GM21717 (cell line): ENCODE measurements around the gene CALN1.
"Not testable (repeated sequence)": the region's sequence is repeated elsewhere in the genome, so short reads cannot be mapped to it uniquely, and the experiment has no call there.

Source experiments
- ATAC-seq: cut with Tn5 transposase; IDR thresholded peaks from one replicate; pipeline ENCODE4 v1.9.1; 2021; ENCODE audit warnings: mild to moderate bottlenecking, moderate library complexity; ENCODE audit not compliant: unreplicated experiment

Gene CALN1

GRCh38 chr7:71766016-71766415 is 646.1 kb downstream of the CALN1 start:
- ATAC-seq: no peak

GRCh38 chr7:71761336-71761735 is 650.8 kb downstream of the CALN1 start:
- no peak for ATAC-seq

GRCh38 chr7:71754828-71755227 is 657.3 kb downstream of the CALN1 start:
- no peak for ATAC-seq

GRCh38 chr7:71753956-71754664 is 658.0 kb downstream of the CALN1 start:
- no peak for ATAC-seq

GRCh38 chr7:71753236-71753635 is 658.9 kb downstream of the CALN1 start:
- ATAC-seq: no peak

GRCh38 chr7:71752171-71752935 is 659.8 kb downstream of the CALN1 start:
- no peak for ATAC-seq

- no peak for ATAC-seq
Observed at GRCh38 chr7:71750290-71750689, 661.8 kb downstream of the CALN1 start.

GRCh38 chr7:71746006-71746405 is 666.1 kb downstream of the CALN1 start:
- ATAC-seq: no peak

- no peak for ATAC-seq
Observed at GRCh38 chr7:71740174-71740560, 672.0 kb downstream of the CALN1 start.

GRCh38 chr7:71739520-71740173 is 672.5 kb downstream of the CALN1 start:
- ATAC-seq: no peak

GRCh38 chr7:71737931-71738540 is 674.1 kb downstream of the CALN1 start:
- ATAC-seq: not testable (repeated sequence)

- ATAC-seq: no peak
Observed at GRCh38 chr7:71735961-71736556, 676.1 kb downstream of the CALN1 start.

- ATAC-seq: no peak
Observed at GRCh38 chr7:71733107-71733870, 678.8 kb downstream of the CALN1 start.

- ATAC-seq: no peak
Observed at GRCh38 chr7:71731740-71732139, 680.4 kb downstream of the CALN1 start.
